Cerebellar cortex (tissue), 1 donor: ENCODE results near the gene SLC66A1.

Experiments
- DNase-seq: peaks from one replicate; pipeline ENCODE4 v3.0.0-alpha.2; 2015; ENCODE audit warnings: low spot score

SLC66A1 gene

GRCh38 chr1:19363536-19364152 is 51.5 kb downstream of the SLC66A1 start:
- peak; percentile 93 for DNase-seq

- no peak for DNase-seq
Observed at GRCh38 chr1:19365721-19366120, 53.6 kb downstream of the SLC66A1 start.

GRCh38 chr1:19366599-19367536 is 54.7 kb downstream of the SLC66A1 start:
- no peak for DNase-seq

- DNase-seq = no peak
Observed at GRCh38 chr1:19367584-19368041, 55.5 kb downstream of the SLC66A1 start.

- no peak for DNase-seq
Observed at GRCh38 chr1:19368050-19368449, 55.9 kb downstream of the SLC66A1 start.

- no peak for DNase-seq
Observed at GRCh38 chr1:19368964-19369363, 56.8 kb downstream of the SLC66A1 start.

GRCh38 chr1:19369396-19370090 is 57.4 kb downstream of the SLC66A1 start:
- DNase-seq = no peak

GRCh38 chr1:19370453-19371170 is 58.5 kb downstream of the SLC66A1 start:
- no peak for DNase-seq

- DNase-seq = no peak
Observed at GRCh38 chr1:19371226-19372135, 59.4 kb downstream of the SLC66A1 start.

GRCh38 chr1:19372136-19372514 is 60.0 kb downstream of the SLC66A1 start:
- no peak for DNase-seq

- no peak for DNase-seq
Observed at GRCh38 chr1:19372602-19373001, 60.5 kb downstream of the SLC66A1 start.

GRCh38 chr1:19373211-19374082 is 61.3 kb downstream of the SLC66A1 start:
- no peak for DNase-seq

GRCh38 chr1:19374083-19374801 is 62.1 kb downstream of the SLC66A1 start:
- DNase-seq = no peak

GRCh38 chr1:19374926-19375325 is 62.8 kb downstream of the SLC66A1 start:
- no peak for DNase-seq

- no peak for DNase-seq
Observed at GRCh38 chr1:19375631-19376400, 63.7 kb downstream of the SLC66A1 start.

- no peak for DNase-seq
Observed at GRCh38 chr1:19376428-19377372, 64.6 kb downstream of the SLC66A1 start.
